Activated CD4-positive, alpha-beta T cell treated with anti-CD3 and anti-CD28 coated beads, Interleukin-2, amount 50 U/mL, for 1 hour (primary cell): ENCODE measurements around the gene NRL.
"Not testable (repeated sequence)": the region's sequence is repeated elsewhere in the genome, so short reads cannot be mapped to it uniquely, and the experiment has no call there.

Source experiments
- DNase-seq: peaks from one replicate; pipeline ENCODE4 v3.0.0-alpha.2; 2020

The NRL gene

GRCh38 chr14:24051789-24052655 is 62.7 kb downstream of the NRL start, which contains the start of gene CARMIL3:
CARMIL3 (plus strand) TSS chr14:24052009; CDS start chr14:24052154, 145 bp downstream.
- peak; percentile 50 for DNase-seq

DNA sequence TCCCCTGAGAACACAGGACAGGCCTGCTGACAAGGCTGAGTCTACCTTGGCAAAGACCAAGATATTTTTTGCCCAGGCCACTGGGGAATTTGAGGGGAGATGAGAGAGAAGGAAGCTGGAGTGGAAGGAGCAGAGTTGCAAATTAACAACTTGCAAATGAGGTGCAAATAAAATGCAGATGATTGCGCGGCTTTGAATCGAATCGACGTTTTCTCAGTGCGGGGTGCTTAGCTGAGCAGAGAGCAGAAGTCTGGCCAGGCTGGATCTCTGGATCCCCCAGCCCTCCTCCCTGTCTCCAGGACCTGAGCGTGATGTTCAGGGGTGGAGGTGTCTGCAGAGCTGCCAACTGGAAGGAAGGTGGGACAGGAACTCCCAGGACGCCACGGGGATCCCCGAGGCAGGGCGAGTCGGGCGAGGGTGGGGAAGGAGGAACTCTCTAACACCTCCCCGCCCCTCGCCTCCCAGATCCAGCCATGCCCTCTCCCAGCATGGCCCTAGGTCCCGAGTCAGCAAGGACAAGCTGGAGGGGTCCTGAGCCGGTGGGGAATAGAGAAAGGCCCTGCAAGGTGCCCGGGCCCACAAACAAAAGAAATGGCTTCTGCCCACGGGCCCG is 63.5 kb downstream of the NRL start:
- DNase-seq, result no peak

DNA sequence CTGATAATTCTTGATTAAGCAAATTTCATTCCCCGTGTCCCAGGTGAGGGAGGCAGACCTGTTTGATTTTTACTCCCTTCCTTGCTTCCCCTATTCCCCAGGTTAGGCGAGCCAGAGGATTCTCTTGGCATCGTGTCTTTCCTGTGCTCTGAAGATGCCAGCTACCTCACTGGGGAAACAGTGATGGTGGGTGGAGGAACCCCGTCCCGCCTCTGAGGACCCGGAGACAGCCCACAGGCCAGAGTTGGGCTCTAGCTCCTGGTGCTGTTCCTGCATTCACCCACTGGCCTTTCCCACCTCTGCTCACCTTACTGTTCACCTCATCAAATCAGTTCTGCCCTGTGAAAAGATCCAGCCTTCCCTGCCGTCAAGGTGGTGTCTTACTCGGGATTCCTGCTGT is 64.0 kb downstream of the NRL start:
- DNase-seq, result not testable (repeated sequence)

GRCh38 chr14:24049002-24049401 is 65.7 kb downstream of the NRL start:
- DNase-seq, result not testable (repeated sequence)

DNA sequence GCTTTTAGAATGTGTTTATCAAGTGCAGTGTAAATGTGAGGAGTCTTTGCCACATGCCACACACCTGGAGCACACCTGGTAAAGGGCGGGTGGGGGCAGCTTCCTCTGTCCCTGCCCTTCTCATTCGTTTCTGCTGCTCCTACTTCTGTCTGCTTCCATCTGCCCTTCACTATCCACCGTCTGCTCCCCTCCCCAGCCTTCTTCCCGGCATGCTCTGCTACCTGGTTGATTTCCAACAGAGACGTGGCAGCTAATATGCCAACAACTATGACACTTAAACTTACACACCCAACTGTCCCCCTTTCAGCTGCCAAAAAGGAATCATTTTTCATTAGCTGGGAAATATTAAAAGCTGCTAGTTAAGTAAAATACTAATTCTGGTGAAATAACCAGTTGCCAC is 72.0 kb downstream of the NRL start:
- no peak for DNase-seq

DNA sequence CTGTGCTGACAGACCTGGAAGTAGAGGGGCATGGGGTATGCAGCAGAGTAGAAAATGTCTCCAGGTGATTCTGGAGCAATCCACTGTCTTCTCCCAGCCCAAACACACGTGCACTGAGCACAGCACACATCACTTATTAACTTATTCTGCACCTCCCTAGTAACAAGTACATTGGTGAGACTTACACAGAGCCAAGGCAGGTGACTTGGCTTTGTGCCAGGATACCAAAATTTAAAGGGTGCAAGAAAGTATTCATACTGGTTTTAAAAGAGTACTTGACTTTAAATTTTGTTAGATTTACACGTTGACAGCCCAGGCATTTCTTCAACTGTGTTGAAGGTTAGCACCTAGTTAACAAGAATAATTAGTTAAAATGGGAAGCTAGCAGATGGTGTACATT is 74.1 kb downstream of the NRL start:
- DNase-seq, result no peak

GRCh38 chr14:24038686-24039085 is 76.1 kb downstream of the NRL start:
- DNase-seq, result no peak

DNA sequence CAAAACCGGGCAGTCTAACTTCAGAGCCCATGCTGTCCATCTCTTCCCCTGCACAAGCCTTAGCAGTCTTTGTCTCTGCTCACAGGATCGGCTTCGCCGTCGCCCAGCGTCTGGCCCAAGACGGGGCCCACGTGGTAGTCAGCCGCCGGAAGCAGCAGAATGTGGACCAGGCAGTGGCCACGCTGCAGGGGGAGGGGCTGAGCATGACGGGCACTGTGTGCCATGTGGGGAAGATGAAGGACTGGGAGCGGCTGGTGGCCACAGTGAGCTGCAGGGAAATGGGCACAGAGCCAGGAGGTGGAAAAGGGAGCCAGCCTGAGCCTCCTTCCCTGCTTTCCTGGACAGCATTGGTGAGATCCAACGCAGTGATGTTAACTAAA is 77.1 kb downstream of the NRL start:
- no peak for DNase-seq

- not testable (repeated sequence) for DNase-seq
These were observed 77.6 kb downstream of the NRL start for GRCh38 chr14:24036963-24037657.

GRCh38 chr14:24036169-24036962 is 78.4 kb downstream of the NRL start:
- peak; percentile 55 for DNase-seq

DNA sequence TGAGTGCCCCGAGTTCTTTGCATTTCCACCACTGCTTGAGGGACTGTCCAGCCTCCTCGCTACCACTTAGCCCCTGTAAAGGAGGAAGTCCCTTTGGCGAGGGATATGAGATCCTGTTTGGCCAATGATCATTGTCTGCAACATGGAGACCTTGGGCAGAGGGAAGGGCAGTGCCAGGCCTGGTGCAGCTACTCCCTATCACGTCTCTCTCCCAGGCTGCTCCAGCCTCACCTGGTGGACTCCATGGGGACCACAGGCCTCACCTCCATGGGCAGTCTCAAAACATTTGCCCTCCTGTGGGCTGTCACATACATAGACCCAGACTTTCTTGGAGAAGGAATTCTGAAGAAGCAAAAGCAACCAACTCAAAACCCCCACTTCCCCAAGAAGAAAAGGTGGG is 79.0 kb downstream of the NRL start:
- not testable (repeated sequence) for DNase-seq

- DNase-seq, result no peak
These were observed 81.9 kb downstream of the NRL start for GRCh38 chr14:24032727-24033418.

DNA sequence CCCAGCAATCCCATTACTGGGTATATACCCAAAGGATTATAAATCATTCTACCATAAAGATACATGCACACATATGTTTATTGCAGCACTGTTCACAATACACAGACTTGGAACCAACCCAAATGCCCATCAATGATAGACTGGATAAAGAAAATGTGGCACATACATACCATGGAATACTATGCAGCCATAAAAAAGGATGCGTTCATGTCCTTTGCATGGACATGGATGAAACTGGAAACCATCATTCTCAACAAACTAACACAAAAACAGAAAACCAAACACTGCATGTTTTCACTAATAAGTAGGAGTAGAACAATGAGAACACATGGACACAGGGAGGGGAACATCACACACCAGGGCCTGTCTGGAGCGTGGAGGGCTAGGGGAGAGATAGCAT is 83.4 kb downstream of the NRL start:
- DNase-seq, result not testable (repeated sequence)

- not testable (repeated sequence) for DNase-seq
These were observed 85.1 kb downstream of the NRL start for GRCh38 chr14:24029687-24030086.
